ENCODE results near the gene ENKUR. TPM values are rescaled to one million over a fixed set of nuclear protein-coding genes. Genes with fewer than 3 reads are reported as not detected.
"Not testable (repeated sequence)": the region's sequence is repeated elsewhere in the genome, so short reads cannot be mapped to it uniquely, and the experiment has no call there.

The ENKUR gene
- total RNA-seq, 1 donor from 2014 or later, result not detected

DNA sequence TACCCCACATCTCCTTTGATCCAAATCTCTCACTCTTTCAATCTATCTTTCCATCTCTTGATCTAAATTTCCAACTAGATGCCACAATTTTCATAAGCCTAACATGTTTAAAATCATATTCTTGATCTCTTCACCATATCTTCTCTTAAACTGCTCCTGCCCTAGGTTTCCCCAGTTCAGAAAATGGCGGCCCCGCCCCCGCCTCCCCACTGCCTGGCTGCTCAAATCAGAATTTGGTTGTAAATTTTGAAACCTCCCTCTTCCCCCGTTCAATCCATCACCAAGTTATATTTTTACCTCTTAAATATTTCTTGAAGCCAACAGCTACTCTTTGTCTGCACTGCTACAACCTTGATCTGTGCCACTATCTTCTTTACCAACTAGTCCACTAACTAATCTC lies 36.3 kb downstream of the ENKUR start:
- no peak for DNase-seq (ENCODE audit: extremely low read depth, low read depth, low spot score)

DNA sequence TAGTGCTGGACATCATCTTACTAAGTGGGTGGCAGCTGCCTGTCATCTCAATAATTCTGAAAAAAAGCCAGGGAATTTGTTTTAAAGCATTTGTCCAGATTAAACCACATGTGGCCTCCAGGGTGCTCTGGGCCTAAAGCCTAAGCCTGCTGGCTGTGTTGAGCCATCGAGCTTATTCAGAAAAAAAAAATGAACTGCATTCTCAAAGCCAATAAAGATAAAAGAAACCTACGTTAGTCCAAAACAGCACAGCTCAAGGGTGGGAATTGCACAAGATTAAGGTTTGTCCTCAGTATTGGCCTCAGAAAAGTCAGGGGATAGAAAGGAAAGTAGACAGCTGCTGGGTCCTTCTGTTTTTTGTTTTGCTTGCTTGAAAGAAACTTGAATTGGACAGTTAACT lies 41.0 kb downstream of the ENKUR start:
- DNase-seq (ENCODE audit: extremely low read depth, low read depth, low spot score), result no peak

DNA sequence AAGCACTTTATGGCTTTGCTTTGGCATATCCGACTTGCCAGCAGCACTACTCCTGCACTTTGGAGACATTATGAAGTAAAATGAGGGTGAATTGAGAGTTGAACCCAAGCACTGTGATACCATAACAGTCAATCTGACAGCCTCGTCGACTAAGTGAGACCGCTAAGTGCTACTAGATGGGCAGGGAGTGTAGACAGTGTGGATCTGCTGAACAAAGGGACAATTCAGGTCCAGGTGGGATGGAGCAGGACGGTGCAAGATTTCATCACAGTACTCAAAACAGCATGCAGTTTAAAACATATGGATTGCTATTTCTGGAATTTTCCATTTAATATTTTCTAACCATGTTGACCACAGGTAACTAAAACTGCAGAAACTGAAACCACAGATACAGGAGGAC lies 42.8 kb downstream of the ENKUR start:
- no peak for DNase-seq (ENCODE audit: extremely low read depth, low read depth, low spot score)

DNA sequence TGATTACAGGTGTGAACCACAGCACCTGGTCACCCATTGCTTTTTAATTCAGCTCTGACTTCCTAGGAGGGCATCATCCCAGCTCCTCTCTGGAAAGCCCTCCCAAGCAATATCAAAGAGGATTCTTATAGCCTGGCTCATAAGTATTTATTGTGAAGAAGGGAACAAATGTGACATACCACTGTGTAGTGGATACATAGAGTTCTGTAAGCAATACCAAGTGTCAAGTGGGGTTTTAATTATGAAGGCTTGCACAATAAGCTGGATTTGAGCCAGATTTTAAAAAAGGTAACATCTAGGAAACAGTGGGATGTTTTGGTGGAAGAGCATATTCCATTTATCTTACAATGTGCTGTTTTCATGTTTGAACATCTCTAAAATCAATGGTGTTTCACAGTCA lies 44.6 kb downstream of the ENKUR start:
- DNase-seq (ENCODE audit: extremely low read depth, low read depth, low spot score), result no peak

DNA sequence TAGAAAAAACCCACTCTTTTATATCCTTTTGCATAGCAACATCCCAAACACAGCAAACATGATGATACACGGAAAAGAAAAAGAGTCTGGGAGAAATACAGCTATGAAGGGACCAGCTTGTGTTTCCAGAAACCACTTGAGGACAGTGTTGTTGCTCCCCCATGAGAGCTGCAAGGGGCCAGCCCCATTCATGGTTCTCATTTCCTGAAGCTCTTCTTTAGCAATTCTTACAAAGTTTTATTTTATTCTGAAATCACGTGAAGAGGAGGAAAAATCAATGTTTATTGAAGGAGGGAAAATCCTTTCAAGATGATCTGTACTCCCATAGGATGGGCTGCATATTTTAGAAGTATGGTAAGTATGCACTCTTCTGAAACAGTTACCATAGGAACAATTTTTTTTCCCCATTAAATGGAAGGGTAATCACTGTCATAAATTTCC lies 46.1 kb downstream of the ENKUR start:
- no peak for DNase-seq (ENCODE audit: extremely low read depth, low read depth, low spot score)

DNA sequence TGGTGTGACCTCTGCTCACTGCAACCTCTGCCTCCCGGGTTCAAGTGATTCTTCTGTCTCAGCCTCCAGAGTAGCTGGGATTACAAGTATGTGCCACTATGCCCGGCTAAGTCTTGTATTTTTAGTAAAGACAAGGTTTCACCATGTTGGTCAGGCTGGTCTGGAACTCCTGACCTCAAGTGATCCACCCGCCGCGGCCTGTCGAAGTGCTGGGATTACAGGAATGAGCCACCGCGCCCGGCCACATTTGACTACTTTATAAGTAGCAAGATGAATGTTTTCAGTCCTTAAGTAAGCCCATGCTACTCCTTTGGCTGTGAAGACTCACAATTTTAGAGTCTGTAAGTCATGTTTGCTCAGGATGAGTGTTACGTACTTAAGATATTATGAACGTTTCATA lies 47.0 kb downstream of the ENKUR start:
- DNase-seq (ENCODE audit: extremely low read depth, low read depth, low spot score), result not testable (repeated sequence)

DNA sequence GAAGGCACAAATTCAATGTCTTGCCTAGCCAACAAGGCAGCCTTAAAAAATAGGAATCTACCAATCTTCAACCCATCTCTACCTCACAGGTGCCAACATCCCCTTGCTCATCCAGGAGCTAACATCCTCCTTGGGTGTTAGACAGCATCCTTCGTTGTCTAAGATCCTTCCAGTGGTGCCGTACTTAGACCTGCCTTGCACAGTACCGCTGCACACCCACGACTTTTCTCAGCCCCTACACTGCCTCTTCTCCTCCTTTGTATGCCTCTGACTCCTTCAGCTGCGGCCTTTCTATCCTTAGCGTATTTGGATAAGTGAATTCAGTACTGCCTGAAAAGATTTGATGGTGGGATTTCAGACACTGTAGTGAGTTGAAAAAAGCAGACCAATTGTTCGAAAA lies 47.6 kb downstream of the ENKUR start:
- DNase-seq (ENCODE audit: extremely low read depth, low read depth, low spot score), result no peak

DNA sequence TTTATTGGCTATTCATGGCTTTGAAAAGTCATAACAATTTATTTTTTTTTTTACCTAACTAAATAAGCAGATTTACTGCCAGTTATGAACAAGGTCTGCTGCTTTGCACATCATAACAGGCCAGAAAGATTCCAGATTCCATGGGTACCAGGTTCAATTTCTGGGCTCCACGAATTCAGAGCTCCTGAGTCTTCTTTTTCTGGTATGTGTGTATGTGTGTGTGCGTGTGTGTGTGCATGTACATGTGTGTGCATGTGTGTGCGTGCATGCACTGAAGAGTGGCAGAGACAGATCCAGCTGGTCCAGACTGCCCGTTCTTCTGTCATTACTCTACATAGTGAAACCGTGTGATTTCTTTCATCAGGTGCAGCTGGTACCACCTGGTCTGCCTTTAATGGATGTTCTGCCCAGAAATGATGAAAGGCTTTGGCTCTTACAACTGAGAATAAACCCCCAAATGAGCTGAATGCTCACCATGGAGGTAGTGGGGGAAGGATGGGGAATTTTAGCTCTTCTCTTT lies 48.9 kb downstream of the ENKUR start:
- no peak for DNase-seq (ENCODE audit: extremely low read depth, low read depth, low spot score)

DNA sequence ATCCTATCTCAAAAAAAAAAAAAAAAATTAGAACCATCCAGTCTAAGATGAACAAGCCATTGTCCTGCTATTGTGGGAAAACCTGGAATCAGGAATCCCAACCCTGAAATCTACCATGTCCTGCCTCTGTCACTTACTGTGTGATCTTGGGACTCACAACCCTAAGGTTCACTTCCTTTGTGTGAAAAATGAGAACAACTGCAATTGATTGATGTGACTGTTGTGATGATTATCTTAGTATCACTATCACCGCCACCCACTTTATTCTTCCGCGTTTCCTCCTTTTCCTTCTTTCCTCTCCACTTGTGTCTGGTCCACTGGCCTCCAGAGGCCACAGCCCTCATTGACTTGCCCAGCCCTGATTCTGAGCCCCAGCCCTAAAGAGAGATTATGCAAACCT lies 50.9 kb downstream of the ENKUR start:
- DNase-seq (ENCODE audit: extremely low read depth, low read depth, low spot score), result no peak

DNA sequence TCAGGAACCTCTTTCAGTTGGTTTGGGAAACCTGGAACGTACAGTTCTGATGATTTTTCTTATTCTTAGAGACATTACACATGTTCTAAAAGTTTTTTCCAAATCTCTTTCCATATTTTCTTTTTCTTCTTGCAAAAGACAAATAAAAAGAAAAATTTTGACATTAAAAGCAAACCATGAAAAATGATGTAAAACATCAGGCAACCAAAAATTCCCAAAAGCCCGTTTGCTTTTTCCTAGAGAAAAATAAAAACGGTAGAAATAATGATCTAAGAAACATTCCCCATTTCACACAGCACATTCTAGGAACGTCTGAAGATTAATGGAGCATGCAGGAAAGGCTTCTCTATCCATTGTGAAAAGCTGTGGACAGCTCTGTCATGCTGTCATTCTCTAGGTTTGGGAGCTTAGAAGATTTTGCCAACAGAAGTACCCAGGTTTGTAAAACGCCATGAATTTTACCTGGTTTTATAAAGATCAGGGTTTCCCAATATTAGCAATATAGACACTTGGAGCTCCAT lies 52.4 kb downstream of the ENKUR start:
- DNase-seq (ENCODE audit: extremely low read depth, low read depth, low spot score), result no peak

DNA sequence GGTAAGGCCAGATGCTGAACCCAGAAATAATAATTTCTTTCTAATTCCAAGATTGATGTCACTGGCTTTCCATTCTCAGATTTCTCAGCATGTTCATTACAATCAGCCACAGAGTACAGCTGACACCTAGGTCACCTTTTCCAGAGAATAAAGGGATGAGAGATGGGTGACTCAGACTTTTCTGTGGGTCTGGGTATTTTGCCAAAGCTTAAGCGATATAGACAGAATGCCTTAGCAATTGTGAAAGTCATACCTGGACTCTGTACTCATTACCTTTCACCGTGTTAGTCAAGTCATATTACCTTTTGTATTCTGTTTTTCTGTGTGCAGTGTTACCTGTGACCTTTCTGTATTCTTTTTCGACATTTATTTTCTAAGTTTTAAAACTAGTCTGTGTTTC lies 53.0 kb downstream of the ENKUR start:
- DNase-seq (ENCODE audit: extremely low read depth, low read depth, low spot score), result no peak

DNA sequence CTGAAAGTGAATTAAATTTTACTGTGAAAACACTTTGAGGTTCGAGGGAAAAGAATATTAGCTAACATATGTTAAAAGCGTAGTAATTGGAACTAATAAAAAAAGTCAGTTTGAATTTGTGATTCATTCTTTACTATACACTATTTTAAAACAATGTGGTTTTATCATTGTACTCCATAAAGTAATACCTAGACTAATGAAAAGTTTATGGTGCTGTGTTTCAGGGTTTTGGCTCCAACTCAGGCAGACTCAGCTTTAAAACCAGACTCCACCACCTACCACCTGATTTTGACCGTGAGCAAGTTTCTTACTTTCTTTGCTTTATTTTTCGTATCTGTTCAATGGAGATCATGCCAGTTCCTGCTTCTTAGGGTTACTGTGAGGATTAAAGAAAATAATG lies 54.4 kb downstream of the ENKUR start:
- DNase-seq (ENCODE audit: extremely low read depth, low read depth, low spot score), result no peak

DNA sequence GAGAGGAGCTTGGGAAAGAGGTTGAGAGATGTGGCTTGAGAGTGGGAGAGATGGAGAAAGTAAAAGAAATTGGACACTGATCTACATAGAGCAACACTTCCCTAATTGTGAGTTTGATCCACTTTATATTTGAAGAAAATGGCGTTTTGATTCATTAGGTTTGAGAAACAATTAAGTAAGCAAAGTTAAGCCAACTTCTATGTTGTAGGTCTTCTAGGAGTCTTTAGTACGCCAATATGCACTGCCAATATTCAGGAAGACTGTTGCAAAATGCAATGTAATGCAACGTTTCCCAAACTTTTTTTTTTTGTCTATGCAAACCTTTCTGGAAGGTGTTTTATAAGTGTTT lies 56.6 kb downstream of the ENKUR start:
- no peak for DNase-seq (ENCODE audit: extremely low read depth, low read depth, low spot score)

DNA sequence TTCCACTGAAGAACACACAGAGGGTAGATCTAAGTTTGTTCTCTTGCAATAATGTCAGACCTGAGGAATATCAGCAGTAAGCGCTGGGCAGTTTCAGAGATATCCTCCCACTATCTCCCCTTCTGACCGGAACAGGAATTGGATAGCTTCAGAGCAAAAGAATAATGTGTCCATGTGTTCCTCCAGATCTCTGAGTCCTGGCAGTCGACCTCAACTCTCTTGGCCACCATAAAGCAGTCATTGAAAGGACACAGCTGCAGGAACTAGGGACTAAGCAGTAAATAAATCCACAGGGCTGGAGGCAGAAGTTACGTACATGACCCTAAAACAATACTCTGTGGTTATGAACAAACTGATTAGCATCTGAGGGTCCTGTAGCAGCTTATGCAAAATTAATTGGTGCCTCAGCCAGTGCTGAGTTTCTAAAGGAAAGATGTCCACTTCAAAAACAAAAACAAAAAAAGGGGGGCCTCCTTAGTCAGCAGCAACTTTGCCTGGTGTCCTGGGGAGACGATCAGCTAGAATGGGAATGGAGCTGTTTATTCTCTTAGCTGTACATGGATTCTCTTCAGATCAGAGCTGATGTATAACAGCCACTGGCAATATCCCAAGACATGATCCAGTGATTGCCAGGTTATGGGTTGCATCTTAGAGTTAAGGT lies 57.1 kb downstream of the ENKUR start:
- no peak for DNase-seq (ENCODE audit: extremely low read depth, low read depth, low spot score)

DNA sequence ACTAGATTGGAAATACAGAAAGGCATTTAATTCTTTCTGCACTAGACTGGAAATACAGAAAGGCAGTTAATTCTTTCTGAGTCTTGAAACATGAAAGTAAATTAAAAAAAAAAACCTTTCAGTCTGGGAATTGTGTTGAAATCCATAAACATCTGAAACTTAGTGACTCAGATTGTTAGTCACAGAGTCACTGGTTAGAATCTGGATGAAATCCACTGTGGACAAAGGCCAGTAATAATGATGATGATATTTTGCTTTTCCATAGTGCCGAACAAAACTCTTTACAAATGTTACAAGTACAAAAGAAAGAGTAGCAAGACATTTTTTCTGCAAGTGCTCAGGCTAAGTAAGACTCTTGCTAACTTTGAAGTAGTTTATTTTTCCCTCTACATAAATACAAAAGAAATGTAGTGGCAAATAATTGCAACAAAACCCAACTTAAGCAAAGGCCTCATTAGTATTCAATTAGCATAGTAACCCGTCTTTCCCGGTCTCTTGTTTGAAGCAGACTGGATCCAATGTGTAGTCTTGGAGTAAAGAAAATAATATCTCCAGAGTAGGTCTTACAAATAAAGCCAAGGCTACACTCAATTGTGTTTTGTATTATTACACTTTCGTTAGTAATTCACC lies 57.8 kb downstream of the ENKUR start:
- DNase-seq (ENCODE audit: extremely low read depth, low read depth, low spot score), result no peak

DNA sequence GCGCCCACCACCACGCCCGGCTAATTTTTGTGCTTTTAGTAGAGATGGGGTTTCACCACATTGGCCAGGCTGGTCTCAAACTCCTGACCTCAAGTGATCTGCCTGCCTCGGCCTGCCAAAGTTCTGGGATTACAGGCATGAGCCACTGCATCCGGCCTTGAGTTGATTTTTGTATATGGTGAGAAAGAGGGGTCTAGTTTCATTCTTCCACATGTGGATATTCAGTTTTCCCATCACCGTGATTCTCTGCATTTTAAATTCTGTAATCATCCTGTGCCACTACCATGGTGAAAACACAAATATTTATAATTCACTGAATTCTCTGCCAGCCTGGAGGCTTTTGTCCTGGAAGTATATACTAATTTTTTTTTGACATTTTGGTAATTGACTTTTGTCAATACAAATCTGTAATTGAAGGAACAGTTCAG lies 58.3 kb downstream of the ENKUR start:
- DNase-seq (ENCODE audit: extremely low read depth, low read depth, low spot score), result not testable (repeated sequence)

DNA sequence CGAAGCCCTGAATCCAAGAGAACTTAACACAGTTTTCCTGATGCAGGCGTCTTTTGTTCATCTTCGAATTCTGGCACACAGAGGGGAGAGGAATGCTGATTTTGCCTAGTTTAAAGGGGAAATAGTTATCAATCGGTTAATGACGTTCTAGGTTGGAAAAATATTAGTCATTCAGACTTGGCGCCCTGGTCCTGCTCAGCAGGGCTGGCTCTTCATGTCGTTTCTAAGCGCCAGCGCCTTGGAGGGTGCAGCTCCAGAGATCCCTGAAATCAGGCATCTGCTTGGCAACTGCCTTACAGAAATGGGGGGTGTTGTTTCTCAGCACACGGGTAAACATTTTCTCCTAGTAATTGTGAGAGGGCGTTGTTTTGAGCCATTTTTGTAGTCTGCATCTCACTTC lies 62.3 kb downstream of the ENKUR start:
- no peak for DNase-seq (ENCODE audit: extremely low read depth, low read depth, low spot score)

DNA sequence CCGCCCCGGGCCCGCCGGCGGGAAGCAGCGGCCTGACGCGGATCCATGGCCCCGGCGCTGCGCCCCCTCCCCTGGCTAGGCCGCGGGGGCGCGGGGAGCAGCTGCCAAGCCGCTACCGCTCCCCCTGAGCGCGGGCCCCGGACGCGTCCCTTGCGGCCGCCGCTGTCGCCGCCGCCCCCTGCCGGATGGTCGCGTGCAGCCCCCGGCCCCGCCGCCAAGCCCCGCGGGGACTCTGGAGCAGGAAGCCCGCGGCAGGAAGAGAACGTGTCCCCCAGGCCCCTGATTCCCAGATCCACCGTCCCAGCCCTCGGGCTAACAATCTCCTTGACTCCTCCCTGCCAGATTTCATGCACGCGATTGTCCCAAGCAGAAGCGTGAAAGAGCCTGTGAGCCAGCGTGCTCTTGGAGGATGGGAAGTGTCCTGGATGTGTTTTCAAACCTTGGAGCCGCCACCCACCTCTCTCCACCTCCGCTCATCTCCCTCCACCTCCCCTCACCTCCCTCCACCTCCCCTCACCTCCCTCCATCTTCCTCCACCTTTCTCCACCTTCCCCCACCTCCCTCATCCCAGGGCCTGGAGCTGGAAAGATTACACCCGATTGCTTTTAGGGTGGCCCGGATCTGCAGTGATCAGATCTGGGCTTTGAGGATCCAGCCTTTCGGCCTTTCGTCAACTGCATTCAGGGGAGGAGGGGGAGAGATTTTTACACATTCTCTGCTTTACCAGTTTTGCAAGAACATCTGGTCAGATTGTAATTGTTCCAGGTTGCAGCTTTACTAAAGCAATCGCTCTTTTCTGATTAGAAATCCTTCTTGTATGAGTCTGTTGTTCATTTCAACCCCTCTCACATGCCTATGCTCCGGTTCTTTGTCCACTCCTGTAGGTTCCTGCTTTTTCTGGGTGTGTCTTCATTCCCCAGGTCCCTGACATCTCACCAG lies 63.0 kb downstream of the ENKUR start:
- no peak for DNase-seq (ENCODE audit: extremely low read depth, low read depth, low spot score)

DNA sequence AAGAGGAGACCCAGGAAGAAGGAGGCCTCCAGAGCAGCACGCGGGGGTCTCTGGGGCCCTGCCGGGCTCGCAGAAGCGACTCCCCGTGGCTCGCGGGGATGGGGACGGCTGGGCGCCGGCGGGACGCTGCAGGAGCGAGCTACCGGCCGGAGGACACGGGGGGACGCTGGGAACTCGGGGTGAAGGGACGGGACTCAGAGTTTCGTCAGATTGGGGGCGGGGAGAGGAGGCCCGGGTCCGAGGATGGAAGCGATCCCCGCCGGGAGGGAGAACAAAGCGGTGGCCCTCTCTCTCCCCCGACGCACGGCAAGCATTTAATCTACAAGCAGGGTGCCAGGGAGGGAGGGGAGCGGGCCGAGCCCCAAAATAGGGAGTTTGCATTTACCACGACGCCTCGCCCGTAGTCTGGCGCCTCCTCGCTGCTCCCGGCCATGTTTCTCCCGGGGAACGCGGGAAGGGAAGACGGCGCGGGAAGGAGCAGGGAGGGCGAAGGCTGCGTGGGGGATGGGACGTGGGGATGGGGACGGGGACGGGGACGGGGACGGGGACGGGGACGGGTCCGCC lies 63.7 kb downstream of the ENKUR start, which contains the start of gene PRTFDC1:
Gene PRTFDC1 (minus strand): TSS at position 464 of the 564 bp plus-strand sequence. CDS start 31 bp downstream, at position 433.
- DNase-seq (ENCODE audit: extremely low read depth, low read depth, low spot score), result no peak

DNA sequence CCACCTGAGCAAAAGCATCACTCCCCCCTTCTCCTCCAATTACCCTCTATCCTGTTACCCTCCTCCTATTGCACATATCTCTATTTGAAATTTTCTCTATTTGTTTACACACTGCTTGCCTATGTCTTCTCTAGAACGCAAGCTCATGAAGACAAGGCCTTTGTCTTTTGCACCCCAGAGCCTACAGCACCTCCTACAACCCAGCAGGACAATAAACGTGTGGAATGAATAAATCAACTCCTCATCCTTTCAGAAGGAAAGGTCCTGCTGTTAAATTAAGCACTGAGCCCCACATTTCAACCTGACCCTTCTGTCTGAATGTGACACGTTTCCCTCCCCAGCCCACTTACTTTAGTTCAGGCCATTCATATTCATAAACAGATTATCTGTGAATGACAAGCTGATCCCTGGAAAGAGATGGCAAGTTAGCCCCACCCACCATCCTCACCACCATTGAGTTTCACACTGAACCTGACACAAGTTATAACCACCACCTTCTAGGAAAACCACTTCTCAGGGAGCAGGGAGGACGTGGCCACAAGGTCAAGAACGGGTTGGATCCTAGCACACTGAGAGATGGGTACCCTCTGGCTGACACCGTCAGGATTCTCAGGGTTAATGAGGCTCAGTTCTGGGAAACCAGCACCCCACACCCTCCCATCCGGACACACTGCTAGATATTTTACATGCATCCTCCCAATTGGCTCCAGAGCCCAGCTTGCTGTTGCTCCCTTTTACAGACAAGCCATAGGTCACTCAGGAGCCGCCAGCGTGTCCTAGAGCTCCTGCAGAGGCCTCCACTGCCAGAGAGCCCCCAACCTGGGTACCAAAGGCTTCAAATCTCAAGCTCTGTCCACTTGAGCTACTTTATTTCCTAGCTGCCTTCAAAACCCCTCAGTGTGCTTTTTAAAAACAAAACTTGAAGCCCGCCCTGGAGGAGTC lies 64.5 kb downstream of the ENKUR start:
- DNase-seq (ENCODE audit: extremely low read depth, low read depth, low spot score), result no peak

All from glomerular endothelial cell (primary cell).